OCI-LY3 (cell line): Measurements from ENCODE around the gene ACO1.

Experiments used
- H2AFZ ChIP-seq: fragments of 200-600, 300-600 bp; shearing (Covaris generic); 2 replicates; pipeline ENCODE4 v1.6.0; 2014; ENCODE audit warnings: antibody characterized with exemption, low read depth, low read length
- H3K27ac ChIP-seq: fragments of 200-600, 300-600 bp; sonication (generic); 2 replicates; pipeline ENCODE4 v1.5.1; 2014; ENCODE audit warnings: mild to moderate bottlenecking, low read length, moderate library complexity, mixed read lengths
- H3K27me3 ChIP-seq: fragments of 200-600, 300-600 bp; sonication (generic); 2 replicates; pipeline ENCODE4 v1.6.1; 2014; ENCODE audit warnings: low read depth, low read length, mixed read lengths
- H3K36me3 ChIP-seq: fragments of 200-600, 300-600 bp; sonication (generic); replicated peaks from 2 replicates; pipeline ENCODE3; 2014; ENCODE audit warnings: low read depth, low read length, mixed read lengths
- H3K4me1 ChIP-seq: fragments of 300-600, 200-600 bp; sonication (generic); 2 replicates; pipeline ENCODE4 v1.6.1; 2014; ENCODE audit warnings: low read length, mixed read lengths
- H3K4me2 ChIP-seq: fragments of 200-600, 300-600 bp; sonication (generic); 2 replicates; pipeline ENCODE4 v1.6.1; 2014; ENCODE audit warnings: low read length, mixed read lengths
- H3K4me3 ChIP-seq: fragments of 300-600, 200-600 bp; sonication (generic); 2 replicates; pipeline ENCODE4 v1.5.1; 2014; ENCODE audit warnings: antibody characterized with exemption, mild to moderate bottlenecking, low read length, moderate library complexity
- H3K79me2 ChIP-seq: fragments of 300-600, 200-600 bp; shearing (Covaris generic); 2 replicates; pipeline ENCODE4 v1.6.1; 2014; ENCODE audit warnings: mild to moderate bottlenecking, low read length, mixed read lengths
- H3K9ac ChIP-seq: fragments of 300-600, 200-600 bp; shearing (Covaris generic); 2 replicates; pipeline ENCODE4 v1.6.0; 2014; ENCODE audit warnings: mild to moderate bottlenecking, low read length, moderate library complexity
- H3K9me3 ChIP-seq: fragments of 200-600, 300-600 bp; shearing (Covaris generic); 2 replicates; pipeline ENCODE4 v1.6.1; 2014; ENCODE audit warnings: low read length, mixed read lengths; ENCODE audit not compliant: insufficient read depth
- H4K20me1 ChIP-seq: fragments of 200-600, 300-600 bp; sonication (generic); 2 replicates; pipeline ENCODE4 v1.6.1; 2016; ENCODE audit warnings: low read length, mixed read lengths; ENCODE audit not compliant: insufficient read depth
- EZH2phosphoT487 ChIP-seq: fragments of 200-600 bp; shearing (Covaris generic); IDR thresholded peaks from 2 replicates; pipeline ENCODE4 v1.6.1; 2018; ENCODE audit warnings: antibody characterized with exemption, mixed run types, low read depth
- TF ChIP-seq, protein P1 (sequence below): fragments of 200-600, 300-600 bp; sonication (generic); IDR thresholded peaks from 2 replicates; pipeline ENCODE4 v1.5.1; 2014; ENCODE audit warnings: antibody characterized with exemption, low read length, low read depth

Gene ACO1

GRCh38 chr9:32419921-32420320, 35.5 kb downstream of the ACO1 start:
- H4K20me1 ChIP-seq = no peaks in the 10 kb centered on the region
- no peaks in the 10 kb centered on the region for H3K9me3 ChIP-seq
- H3K27me3 ChIP-seq = no peaks in the 10 kb centered on the region
- H2AFZ ChIP-seq = no peak overlapping the region
- peaks cover 8% of the 10 kb centered on the region for H3K36me3 ChIP-seq
- no peak overlapping the region for H3K4me2 ChIP-seq
- H3K9ac ChIP-seq = no peak overlapping the region
- H3K27ac ChIP-seq = no peak overlapping the region
- TF ChIP-seq EZH2phosphoT487 = no peak
- TF ChIP-seq, protein P1, sequence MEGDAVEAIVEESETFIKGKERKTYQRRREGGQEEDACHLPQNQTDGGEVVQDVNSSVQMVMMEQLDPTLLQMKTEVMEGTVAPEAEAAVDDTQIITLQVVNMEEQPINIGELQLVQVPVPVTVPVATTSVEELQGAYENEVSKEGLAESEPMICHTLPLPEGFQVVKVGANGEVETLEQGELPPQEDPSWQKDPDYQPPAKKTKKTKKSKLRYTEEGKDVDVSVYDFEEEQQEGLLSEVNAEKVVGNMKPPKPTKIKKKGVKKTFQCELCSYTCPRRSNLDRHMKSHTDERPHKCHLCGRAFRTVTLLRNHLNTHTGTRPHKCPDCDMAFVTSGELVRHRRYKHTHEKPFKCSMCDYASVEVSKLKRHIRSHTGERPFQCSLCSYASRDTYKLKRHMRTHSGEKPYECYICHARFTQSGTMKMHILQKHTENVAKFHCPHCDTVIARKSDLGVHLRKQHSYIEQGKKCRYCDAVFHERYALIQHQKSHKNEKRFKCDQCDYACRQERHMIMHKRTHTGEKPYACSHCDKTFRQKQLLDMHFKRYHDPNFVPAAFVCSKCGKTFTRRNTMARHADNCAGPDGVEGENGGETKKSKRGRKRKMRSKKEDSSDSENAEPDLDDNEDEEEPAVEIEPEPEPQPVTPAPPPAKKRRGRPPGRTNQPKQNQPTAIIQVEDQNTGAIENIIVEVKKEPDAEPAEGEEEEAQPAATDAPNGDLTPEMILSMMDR = no peak
- H3K4me1 ChIP-seq = no peaks in the 10 kb centered on the region
- no peak overlapping the region for H3K4me3 ChIP-seq
- no peaks in the 10 kb centered on the region for H3K79me2 ChIP-seq

DNA sequence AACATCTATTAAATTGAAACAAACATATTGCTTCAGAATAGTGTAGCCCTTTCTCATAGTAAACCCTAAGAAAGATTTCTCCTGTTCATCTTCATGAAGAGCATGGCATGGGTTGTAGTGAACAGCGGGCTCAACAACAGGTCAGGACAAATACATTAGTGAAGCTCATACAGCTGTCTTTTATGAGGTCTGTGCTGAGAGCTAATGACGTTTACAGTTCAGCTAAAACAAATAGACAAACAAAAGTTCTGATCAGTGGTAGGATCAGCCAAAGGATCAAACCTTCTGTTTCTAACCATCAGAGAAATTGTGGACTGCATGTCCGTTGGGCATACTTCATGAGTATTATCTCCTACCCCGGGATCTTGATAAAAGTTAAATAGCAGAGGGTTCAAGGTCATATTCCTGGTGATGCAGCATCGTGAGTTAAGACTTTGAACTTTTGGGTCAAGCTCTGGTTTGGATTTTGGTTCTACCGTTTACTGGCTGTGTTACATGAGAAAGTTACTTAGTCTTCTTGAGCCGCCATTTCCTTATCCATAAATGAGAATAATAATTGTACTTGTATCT, 37.9 kb downstream of the ACO1 start:
- Histone ChIP-seq H3K9me3 (no peaks in the 10 kb centered on the region), H3K4me1 (no peaks in the 10 kb centered on the region), H3K27ac (no peak overlapping the region), H3K79me2 (no peaks in the 10 kb centered on the region), H3K36me3 (peaks cover 13% of the 10 kb centered on the region), H3K9ac (no peak overlapping the region), H3K4me3 (no peak overlapping the region), H2AFZ (no peak overlapping the region), H3K4me2 (no peak overlapping the region), H3K27me3 (no peaks in the 10 kb centered on the region), H4K20me1 (no peaks in the 10 kb centered on the region)
- TF ChIP-seq, protein P1 = no peak
- no peak for TF ChIP-seq EZH2phosphoT487

DNA sequence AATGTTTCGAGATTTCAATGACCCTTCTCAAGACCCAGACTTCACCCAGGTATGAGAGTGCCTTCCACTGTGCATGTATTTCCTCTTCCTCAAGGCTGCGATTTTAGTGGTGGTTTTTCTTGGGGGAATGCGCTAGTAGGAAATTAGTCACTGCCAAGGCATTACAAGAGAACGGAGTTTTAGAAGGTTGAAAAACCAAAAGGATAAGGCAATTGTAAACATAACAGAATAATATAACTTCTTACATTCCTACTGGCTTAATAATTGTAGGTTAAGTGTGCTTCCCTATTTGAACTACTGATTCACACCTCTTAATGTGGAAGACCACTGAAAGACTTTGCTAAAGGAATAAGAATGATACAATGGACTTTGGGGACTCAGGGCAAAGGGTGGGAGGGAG, 38.9 kb downstream of the ACO1 start:
- no peak overlapping the region for H3K27ac ChIP-seq
- TF ChIP-seq, protein P1 = no peak
- no peak for TF ChIP-seq EZH2phosphoT487
- no peaks in the 10 kb centered on the region for H3K27me3 ChIP-seq
- H3K9ac ChIP-seq = no peak overlapping the region
- H3K4me2 ChIP-seq = no peak overlapping the region
- H3K79me2 ChIP-seq = no peaks in the 10 kb centered on the region
- no peaks in the 10 kb centered on the region for H3K4me1 ChIP-seq
- no peak overlapping the region for H3K4me3 ChIP-seq
- peaks cover 13% of the 10 kb centered on the region for H3K36me3 ChIP-seq
- no peaks in the 10 kb centered on the region for H3K9me3 ChIP-seq
- H4K20me1 ChIP-seq = no peaks in the 10 kb centered on the region
- H2AFZ ChIP-seq = no peak overlapping the region

DNA sequence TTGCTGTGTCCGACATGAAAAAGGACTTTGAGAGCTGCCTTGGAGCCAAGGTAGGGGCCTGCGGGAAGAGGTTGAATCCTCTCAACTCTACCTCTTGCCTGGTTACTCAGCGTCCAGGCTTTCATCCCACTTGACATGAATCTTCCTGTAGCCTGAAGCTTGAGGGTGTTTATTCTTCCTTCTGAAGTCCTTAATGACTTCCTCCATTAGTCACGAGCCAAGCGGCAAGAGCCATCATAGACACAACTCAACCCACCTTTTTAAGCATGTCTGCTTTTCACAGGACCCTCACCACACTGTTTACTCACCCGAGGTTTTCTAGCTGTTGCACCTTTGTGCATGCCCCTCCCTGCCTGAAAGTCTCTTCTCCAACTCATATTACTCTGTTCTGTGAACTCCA, 40.2 kb downstream of the ACO1 start:
- TF ChIP-seq EZH2phosphoT487 = no peak

More for the DNA sequence above, 40.2 kb downstream of the ACO1 start:
- Histone ChIP-seq H3K79me2 (no peaks in the 10 kb centered on the region), H2AFZ (no peak overlapping the region), H3K4me1 (no peaks in the 10 kb centered on the region), H3K36me3 (peaks cover 8% of the 10 kb centered on the region), H3K27ac (no peak overlapping the region), H3K4me3 (no peak overlapping the region), H3K27me3 (no peaks in the 10 kb centered on the region), H3K9me3 (no peaks in the 10 kb centered on the region), H3K4me2 (no peak overlapping the region), H4K20me1 (no peaks in the 10 kb centered on the region), H3K9ac (no peak overlapping the region)
